PC-3 (cell line): Measurements from ENCODE around the gene FMNL3.

ENCODE experiments used
- EZH2 ChIP-seq: fragments of 300-600 bp; sonication (generic); IDR thresholded peaks from one replicate; pipeline ENCODE4 v1.6.1; 2017; ENCODE audit warnings: antibody characterized with exemption, mild to moderate bottlenecking, low read length; ENCODE audit not compliant: unreplicated experiment
- EZH2phosphoT487 ChIP-seq: fragments of 300-600 bp; sonication (generic); IDR thresholded peaks from 2 replicates; pipeline ENCODE4 v1.6.1; 2018; ENCODE audit warnings: mild to moderate bottlenecking, antibody characterized with exemption, low read length, borderline replicate concordance
- TF ChIP-seq, protein P1 (sequence below): fragments of 300-600 bp; sonication (generic); conservative IDR thresholded peaks from 2 replicates; pipeline ENCODE4 v1.5.1; 2017; ENCODE audit warnings: antibody characterized with exemption, low read depth, mild to moderate bottlenecking, low read length

DNA sequence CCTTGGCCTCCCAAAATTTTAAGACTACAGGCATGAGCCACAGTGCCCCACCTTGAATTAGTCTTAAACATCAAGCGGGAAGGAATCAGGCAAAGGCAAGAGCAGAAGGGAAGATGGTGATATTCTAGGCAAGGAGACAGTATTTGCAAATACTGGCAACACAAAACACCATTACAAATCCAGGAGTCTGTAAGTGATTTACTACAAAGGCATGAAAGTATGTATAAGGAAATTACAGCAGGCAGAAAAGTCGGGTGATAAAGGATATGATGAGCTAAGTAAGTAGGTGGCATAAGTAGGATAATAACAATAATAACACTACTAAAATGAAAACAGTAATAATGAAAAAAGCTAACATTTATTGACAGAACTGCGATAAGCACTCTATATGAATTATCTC is 28.5 kb downstream of the FMNL3 start:
- TF ChIP-seq, protein P1, sequence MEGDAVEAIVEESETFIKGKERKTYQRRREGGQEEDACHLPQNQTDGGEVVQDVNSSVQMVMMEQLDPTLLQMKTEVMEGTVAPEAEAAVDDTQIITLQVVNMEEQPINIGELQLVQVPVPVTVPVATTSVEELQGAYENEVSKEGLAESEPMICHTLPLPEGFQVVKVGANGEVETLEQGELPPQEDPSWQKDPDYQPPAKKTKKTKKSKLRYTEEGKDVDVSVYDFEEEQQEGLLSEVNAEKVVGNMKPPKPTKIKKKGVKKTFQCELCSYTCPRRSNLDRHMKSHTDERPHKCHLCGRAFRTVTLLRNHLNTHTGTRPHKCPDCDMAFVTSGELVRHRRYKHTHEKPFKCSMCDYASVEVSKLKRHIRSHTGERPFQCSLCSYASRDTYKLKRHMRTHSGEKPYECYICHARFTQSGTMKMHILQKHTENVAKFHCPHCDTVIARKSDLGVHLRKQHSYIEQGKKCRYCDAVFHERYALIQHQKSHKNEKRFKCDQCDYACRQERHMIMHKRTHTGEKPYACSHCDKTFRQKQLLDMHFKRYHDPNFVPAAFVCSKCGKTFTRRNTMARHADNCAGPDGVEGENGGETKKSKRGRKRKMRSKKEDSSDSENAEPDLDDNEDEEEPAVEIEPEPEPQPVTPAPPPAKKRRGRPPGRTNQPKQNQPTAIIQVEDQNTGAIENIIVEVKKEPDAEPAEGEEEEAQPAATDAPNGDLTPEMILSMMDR: no peak
- no peak for TF ChIP-seq EZH2phosphoT487
- no peak for TF ChIP-seq EZH2
